ENCODE data around the gene LIMA1.
A peak's percentile ranks its signal among the peaks of the same experiment; 100 is the strongest.
"Not testable (repeated sequence)": the region's sequence is repeated elsewhere in the genome, so short reads cannot be mapped to it uniquely, and the experiment has no call there.

Gene LIMA1

DNA sequence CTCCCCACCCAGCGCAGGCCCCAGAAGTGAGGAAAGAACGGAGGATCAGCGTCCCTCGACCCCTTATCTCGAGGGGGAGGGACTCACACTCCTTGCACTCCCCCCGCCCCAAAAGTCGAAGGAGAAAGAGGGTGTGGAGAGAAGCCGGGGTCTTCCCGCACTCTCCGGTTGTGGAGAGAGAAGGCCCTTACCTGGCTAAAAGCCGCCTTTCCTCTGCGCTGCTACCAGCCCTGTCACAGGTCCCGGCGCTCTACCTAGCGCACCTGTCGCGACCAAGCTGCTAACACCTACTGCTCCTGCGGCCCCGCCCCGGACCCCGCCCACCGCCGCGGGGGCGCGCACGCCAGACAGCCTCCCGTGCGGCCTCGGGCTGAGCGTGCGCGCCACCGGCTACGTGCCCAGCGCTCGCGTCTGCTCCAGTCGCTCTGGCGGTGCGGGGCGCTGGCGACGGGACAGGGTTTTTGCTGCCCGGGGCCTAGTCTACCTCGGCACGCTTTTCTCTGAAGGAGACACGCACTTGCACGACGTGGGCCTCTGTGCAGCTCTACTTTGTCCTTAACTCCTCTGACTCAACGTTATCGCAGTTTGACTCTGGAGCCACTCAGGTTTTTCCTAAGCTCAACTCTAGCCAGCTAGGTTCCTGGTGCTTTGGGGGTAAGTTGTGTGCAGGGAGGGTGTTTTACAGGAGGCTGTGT, at the start of gene LIMA1:
Gene LIMA1, minus strand, starts transcription at position 292 of the 695 bp plus-strand sequence. CDS start 34,769 bp downstream, outside the sequence.
- DNase-seq, result peak; percentile 93 to 95

DNA sequence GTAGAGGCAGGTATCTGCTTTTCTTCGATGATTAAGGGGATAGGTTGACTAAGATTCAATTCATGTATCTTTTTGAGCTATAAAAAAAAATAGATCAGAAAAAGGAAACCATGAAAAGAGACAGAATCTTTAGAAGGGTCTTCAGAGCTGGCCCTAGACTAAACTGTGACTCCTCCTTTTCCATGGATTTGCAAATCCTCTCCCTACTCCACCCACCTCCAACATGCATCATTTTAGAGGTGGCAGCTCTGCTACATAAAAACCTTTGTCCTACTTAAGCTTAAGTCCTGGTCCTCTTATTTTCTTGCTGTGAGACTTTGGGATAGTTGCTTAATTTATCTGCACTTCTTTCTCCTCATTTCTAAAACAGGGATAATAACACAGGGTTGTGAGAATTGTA, 48.4 kb upstream of the LIMA1 start:
- DNase-seq, result no peak

DNA sequence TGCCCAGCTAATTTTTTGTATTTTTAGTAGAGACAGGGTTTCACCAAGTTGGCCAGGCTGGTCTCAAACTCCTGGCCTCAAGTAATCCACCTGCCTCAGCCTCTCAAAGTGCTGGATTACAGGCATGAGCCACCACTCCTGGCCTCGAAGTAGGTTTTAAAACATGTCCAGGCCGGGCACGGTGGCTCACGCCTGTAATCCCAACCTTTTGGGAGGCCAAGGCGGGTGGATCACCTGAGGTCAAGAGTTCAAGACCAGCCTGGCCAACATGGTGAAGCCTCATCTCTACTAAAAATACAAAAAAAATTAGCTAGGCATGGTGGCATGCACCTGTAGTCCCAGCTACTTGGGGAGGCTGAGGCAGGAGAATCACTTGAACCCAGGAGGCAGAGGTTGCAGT, 45.3 kb upstream of the LIMA1 start:
- DNase-seq, result not testable (repeated sequence)

DNA sequence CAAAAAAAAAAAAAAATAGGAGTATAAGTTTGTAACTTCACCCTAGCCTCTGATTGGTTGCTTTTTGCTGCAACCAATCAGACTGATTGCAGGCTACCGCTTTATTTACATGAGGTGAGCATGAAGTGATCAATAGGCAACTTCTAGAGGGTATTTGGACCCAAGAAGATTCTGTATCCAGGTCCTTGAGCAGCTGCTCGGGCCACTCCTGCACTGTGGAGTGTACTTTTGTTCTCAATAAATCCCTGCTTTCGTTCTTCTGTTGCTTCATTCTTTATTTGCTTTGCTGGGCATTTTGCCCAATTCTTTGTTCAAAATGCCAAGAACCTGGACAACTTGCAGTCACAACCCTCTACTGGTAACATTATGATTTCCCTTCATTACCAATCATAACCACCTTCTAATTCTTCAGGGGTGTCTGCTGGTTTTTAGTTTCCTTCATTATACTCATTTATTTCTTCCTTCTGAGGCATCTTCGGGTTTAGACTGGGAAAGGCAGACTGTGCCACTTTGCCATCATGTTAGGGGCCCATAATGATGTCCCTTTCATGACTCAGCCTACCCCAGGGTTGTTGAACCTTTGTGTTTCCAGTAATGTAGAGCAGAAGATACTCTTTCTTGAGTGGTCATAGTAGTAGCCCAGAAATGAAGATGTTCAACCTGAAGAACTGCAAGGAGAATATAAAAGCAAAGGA, 43.4 kb upstream of the LIMA1 start:
- no peak for DNase-seq

DNA sequence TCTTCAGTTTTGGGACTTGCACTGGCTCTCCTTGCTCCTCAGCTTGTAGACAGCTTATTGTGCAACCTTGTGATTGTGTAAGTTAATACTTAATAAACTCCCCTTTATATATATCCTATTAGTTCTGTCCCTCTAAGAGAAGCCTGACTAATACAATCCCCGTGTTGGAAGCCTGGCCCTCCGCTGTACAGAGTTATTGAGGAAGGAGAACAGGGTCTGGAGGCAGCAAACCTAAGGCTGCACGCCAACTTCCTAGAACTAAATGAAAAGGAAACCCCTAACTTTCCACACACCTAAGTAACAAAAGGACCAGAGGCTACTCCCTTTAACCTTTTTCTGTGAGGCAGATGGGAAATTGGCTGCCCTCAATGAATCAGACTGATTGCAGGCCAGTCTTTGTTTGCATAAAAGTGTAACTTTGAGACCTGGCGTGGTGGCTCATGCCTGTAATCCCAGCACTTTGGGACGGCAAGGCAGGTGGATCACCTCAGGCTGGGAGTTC, 42.6 kb upstream of the LIMA1 start:
- DNase-seq, result no peak

DNA sequence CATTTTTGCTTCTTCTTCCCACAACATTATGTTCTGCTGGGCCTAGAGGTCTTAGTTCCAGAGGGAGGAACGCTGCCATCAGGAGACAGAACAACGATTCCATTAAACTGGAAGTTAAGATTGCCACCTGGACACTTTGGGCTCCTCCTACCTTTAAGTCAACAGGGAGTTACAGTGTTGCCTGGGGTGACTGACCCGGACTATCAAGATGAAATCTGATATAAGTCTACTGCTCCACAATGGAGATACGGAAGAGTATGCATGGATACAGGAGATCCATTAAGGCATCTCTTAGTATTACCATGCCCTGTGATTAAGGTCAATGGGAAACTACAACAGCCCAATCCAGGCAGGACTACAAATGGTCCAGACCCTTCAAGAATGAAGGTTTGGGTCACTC, 41.5 kb upstream of the LIMA1 start:
- not testable (repeated sequence) for DNase-seq

DNA sequence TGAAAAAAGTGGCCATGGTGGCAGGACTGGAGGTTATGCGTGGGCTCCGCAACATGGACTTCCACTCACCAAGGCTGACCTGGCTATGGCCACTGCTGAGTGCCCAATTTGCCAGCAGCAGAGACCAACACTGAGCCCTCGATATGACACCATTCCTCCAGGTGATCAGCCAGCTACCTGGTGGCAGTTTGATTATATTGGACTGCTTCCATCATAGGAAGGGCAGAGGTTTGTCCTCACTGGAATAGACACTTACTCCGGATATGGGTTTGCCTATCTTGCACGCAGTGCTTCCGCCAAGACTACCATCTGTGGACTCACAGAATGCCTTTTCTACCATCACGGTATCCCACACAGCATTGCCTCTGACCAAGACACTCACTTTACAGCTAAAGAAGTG, 40.8 kb upstream of the LIMA1 start:
- not testable (repeated sequence) for DNase-seq

DNA sequence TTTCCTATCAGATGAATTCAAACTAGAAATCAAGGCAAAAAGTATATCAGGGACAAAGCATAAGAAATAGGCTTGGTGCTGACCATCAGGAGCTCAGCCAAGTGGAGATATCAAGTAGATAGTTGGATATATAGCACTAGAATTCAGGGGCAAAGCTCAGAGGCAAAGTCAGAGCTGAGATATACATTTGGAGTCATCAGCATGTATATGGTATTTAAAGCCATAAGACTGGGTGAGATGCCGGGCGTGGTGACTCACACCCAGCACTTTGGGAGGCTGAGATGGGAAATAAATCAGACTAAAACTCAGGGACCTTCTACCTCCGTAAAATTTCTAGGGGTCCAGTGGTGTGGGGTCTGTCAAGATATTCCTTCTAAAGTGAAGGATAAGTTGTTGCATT, 38.9 kb upstream of the LIMA1 start:
- no peak for DNase-seq

DNA sequence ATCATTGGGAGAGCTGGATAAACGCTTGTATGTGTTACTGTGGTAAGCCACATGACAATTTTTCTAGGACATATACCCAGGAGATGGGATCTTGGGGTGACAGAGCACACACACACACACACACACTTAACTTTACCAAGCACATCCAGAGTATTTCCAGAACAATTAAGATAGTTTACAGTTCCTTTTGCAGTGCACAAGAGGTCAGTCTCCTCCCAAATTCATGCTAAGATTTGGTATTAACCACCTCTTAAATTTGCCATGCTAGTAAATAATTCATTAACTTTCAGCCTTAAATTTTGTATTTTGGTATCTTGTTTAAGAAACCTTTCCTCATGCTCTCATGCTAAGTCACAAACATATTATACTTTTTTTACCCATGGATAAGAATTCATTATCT, 33.9 kb upstream of the LIMA1 start:
- no peak for DNase-seq

DNA sequence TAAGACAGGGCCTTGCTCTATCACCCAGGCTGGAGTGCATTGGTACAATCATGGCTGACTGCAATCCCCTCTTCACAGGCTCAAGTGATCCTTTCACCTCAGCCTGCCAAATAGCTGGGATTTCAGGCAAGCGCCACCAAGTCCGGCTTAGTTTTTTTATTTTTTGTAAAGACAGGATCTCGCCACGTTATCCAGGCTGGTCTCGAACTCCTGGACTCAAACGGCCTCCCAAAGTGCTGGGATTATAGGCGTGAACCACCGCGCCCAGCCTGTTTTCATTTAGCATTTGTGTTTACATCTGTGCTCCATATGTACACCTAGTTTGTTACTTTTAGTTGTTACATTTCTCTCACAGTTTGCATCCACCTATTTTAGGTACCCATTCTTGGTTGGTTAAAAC, 32.5 kb upstream of the LIMA1 start:
- DNase-seq, result no peak

DNA sequence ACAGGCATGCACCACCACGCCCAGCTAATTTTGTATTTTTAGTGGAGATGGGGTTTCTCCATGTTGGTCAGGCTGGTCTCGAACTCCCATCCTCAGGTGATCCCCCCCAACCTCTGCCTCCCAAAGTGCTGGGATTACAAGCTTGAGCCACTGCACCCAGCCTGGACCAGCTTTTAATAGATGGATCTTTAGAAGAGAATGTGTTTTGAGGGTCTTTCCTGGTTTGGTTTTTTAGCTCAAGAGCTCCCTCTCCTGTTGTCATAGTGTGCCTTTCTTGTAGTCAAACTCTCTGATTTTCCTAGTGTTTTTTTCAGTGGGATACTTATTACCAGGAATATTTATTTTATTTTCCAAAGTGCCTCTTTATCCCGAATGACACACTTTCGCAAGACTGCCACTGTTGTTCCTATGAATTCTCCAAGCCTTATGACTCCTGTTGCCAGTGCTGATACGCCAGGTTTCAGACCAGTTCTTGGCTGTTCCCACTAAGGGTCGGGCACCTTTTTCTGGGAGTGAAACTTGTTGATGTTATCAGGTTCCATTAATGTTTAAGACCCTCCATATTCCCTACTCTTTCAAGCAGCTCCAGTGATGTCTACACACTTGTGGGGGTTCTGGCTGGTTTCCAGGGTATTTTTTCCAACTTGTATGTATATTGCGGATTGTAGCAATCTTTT, 31.5 kb upstream of the LIMA1 start:
- DNase-seq, result no peak

DNA sequence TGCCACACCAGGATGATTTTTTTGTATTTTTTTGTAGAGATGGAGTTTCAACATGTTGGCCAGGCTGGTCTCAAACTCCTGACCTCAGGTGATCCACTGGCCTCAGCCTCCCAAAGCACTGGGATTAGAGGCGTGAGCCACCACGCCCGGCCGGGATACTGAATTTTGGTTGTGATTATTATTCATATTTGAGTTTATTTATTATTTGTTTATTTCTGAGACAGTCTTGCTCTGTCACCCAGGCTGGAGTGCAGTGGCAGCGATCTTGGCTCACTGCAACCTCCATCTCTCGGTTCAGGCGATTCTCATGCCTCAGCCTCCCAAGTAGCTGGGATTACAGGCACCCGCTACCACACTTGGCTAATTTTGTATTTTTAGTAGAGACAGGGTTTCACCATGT, 30.7 kb upstream of the LIMA1 start:
- DNase-seq, result not testable (repeated sequence)

DNA sequence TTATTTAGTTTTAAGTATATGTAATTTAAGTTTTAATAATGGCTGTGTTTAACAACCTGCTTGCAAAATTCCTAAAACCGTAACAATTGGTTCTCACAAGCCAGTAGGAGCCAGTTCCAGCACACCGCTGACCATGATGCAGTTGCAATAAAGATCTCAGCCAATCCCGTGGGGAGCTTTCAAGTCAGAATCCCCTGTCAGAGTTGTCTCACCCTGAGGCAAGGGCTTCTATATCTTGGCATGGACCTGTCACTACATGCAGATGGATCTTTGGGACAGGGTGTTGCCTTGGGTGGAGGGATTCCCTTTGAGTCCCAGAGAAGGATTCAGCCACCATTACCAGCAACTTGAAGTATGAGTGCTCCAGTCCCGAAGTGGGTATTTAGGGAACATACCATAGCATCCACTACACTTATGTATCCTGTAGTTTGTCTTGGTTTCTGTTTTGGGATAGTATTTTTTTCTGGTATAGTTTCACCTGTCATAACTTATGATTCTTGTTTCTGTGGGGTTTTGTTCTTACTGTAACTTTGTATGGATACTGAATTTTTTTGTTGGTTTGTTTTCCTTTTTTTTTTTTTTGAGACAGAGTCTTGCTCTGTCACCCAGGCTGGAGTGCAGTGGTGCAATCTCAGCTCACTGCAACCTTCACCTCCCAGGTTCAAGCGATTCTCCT, 30.1 kb upstream of the LIMA1 start:
- DNase-seq, result no peak

DNA sequence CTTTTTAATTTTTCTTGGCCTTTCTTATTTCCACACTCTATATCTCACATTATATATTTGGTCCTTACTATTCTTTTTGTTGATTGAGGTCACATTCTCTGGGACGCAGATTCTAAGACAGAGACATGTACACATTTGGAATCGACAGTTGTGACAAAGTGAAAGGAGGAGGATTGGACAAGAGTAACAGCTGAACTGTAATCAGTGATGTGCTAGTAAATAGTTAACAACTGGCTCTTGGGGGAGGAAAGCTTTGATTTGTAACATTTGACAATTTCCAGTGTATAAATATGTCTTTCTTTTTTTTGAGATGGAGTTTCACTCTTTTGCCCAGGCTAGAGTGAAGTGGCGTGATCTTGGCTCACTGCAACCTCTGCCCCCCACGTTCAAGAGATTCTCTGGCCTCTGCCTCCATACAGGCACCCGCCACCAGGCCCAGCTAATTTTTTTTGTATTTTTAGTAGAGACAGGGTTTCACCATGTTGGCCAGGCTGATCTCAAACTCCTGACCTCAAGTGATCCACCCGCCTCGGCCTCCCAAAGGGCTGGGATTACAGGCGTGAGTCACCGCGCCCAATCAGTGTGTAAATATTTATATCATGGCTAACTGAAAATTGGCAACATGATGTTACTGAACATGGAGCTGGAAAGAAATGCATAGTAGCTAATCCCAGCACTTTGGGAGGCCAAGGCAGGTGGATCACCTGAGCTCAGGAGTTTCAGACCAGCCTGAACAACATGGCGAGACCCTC, 28.7 kb upstream of the LIMA1 start:
- DNase-seq, result not testable (repeated sequence)

DNA sequence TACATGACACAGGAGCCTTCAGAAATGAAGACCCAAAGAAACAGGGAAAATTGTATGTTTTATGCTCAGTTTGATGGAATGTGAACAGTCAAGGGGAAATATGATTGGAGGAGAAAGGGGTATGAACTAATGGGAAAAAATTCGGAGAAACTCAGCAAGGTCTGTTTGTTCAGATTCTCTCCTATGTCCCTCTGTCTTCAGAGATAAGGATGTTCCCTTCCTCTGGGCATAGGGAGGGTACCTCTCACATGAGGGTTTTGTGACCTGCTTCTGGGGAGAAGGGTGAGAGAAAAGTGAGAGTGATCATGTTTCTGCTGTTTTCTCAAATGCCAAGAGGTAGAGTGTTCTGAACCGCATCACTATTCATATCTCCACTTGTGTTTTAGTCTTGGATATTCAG, 26.6 kb upstream of the LIMA1 start:
- no peak for DNase-seq

DNA sequence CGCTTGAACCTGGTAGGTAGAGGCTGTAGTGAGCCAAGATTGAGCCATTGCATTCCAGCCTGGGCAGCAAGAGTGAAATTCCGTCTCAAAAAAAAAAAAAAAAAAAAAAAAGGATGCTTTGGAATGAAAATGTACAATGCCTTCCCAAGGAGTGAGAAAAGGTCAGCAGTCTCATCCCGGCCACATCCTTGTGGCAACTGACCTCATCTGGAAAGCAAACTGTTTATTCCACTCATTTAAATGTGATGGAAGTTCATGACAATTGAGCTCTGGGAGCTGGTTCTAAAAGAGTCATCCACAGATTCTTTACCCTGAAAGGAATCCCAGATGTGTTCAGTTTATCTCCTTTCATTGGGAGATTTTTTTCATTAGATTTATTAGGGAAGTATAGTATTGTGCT, 19.4 kb upstream of the LIMA1 start:
- no peak for DNase-seq

DNA sequence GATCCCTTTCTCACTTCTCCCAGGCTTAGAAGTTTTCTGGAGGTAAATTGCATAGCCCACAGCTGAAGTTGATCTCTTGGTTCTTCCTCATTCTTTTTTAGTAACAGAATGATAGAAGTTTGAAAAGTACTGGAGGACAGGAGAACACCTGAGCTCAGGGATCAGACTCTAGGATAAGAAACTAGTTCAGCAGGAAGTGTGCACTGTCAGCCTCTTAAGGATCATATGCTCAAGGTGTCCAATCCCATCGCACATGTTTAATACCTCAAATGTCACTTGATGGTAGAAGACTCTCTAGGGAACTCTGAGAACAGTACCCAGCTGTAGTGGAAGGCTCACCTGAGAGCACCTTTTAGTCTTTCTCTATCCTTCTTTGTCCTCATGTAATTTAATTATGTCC, 14.7 kb upstream of the LIMA1 start:
- DNase-seq, result no peak

DNA sequence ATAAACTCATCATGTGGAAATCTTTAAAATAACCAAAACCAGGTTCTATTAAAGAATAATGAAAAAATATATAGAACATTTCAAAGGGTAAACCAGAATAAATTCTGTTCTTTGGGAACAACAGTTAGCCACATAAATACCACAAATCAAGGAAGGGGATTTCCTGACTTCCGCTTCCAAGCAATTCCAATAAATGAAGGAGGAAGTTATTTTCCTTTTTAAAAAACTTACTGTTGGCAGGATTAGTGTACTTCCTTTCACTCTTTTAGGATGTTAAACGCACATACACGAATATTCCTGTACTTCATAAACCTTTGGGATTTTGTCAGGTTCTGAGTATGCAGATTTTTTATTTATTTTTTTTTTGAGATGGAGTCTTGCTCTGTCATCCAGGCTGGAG, 13.7 kb upstream of the LIMA1 start:
- no peak for DNase-seq

DNA sequence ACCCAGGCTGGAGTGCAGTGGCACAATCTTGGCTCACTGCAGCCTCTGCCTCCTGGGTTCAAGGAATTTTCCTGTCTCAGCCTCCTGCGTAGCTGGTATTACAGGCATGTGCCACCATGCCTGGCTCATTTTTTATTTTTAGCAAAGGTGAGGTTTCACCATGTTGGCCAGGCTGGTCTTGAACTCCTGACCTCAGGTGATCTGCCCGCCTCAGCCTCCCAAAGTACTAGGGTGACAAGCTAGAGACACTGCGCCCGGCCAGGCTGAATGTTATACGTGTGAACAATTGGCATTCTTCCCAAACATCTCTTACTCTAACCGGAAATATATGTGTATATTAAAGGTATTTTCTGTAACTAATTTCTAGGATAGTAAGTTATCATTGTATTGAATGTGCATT, 13.2 kb upstream of the LIMA1 start:
- DNase-seq, result no peak

DNA sequence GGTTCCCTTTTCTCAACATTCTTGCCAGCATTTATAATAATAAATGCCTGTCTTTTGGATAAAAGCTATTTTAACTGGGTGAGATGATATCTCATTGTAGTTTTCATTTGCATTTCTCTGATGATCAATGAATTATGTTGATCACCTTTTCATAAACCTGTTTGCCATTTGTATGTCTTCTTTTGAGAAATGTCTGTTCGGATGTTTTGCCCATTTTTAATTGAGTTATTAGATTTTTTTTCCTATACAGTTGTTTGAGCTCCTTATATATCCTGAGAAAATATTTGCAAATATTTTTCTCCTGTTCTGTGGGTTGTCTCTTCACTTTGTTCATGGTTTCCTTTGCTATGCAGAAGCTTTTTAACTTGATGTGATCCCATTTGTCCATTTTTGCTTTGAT, 8.1 kb upstream of the LIMA1 start:
- no peak for DNase-seq

DNA sequence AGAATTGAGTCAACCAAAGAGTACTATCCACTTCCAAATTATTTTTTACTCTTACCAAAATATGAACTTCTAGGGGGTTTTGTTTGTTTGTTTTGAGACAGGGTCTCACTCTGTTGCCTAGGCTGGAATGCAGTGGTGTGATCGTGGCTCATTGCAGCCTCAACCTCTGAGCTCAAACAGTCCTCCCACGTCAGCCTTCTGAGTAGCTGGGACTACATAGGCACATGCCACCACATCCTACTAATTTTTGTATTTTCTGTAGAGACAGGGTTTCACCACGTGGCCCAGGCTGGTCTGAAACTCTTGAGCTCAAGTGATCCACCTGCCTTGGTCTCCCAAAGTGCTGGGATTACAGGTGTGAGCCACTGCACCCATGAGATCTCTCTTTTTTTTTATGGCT, 7.4 kb upstream of the LIMA1 start:
- not testable (repeated sequence) for DNase-seq

DNA sequence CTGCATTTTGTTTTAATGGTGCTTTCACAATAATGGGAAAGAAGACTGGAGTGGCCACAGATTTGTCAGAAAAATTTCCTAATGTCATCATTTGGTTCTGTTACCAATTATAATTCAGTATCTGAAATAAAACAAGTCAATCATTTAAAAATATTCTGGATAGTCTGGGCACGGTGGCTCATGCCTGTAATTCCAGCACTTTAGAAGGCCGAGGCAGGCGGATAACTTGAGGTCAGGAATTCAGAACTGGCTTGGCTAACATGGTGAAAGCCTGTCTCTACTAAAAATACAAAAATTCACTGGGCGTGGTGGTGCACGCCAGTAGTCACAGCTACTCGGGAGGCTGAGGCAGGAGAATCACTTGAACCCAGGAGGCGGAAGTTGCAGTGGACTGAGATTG, 4.0 kb upstream of the LIMA1 start:
- DNase-seq, result no peak

DNA sequence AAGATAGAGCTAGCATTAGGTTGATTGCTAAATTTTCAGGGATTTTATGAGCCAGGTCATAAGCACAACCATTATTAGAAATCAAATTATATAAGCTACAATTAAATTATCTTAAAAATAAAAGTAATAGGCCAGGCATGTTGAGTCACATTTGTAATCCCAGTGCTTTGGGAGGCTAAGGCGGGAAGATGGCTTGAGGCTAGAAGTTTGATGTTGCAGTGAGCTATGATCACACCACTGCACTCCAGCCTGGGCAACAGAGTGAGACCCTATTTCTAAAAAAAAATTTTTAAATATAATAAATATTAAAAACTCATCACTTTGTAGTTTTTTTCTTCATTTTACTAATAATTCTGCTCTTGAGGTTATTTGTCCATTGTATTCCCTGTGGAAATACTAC, 1.9 kb upstream of the LIMA1 start:
- no peak for DNase-seq

Data from stimulated activated CD4-positive, alpha-beta T cell treated with anti-CD3 and anti-CD28 coated beads, Interleukin-2, amount 100 ng/mL, for 24 hours (primary cell).